Activated naive CD8-positive, alpha-beta T cell treated with anti-CD3 and anti-CD28 coated beads, Interleukin-2, amount 10 ng/mL, durations not matched to agents 7 days and 5 days (primary cell): Measurements from ENCODE around the gene CAMK4. TPM values are rescaled to one million over a fixed set of nuclear protein-coding genes. Genes with fewer than 3 reads are reported as not detected.
"Not testable (repeated sequence)": the region's sequence is repeated elsewhere in the genome, so short reads cannot be mapped to it uniquely, and the experiment has no call there.

Experiments used
- ATAC-seq: fragments of 150-1000 bp; cut with Tn5 transposase; one replicate; pipeline ENCODE4 v1.10.0; 2021; ENCODE audit warnings: low read depth, moderate library complexity
- POLR2A ChIA-PET: fragments of 350-600 bp; sonication (Branson Sonifier 250); formaldehyde crosslinking; loops from one replicate; lab custom pipeline; 2021; ENCODE audit warnings: antibody characterized with exemption; lab: Charles Lee
- DNase-seq: peaks from one replicate; pipeline ENCODE4 v3.0.0; 2021
- H3K27ac Mint-ChIP-seq: one replicate; pipeline ENCODE4 v1.8.0; 2022; ENCODE audit warnings: mild to moderate bottlenecking, mixed read lengths
- H3K27me3 Mint-ChIP-seq: one replicate; pipeline ENCODE4 v1.8.0; 2022; ENCODE audit warnings: mild to moderate bottlenecking, moderate library complexity, mixed read lengths
- H3K36me3 Mint-ChIP-seq: one replicate; pipeline ENCODE4 v1.8.0; 2021; ENCODE audit warnings: mild to moderate bottlenecking, mixed read lengths
- H3K4me1 Mint-ChIP-seq: one replicate; pipeline ENCODE4 v1.8.0; 2021; ENCODE audit warnings: mixed read lengths
- H3K4me3 Mint-ChIP-seq: one replicate; pipeline ENCODE4 v1.8.0; 2022; ENCODE audit warnings: mild to moderate bottlenecking, moderate library complexity, mixed read lengths
- H3K9me3 Mint-ChIP-seq: one replicate; pipeline ENCODE4 v1.8.0; 2021; ENCODE audit warnings: mixed read lengths
- total RNA-seq, 2 experiments: library from RNA; stranded (reverse); gene quantifications; one replicate each; pipeline ENCODE4 v1.2.3, GENCODE V29; 2021

CAMK4 gene
- total RNA-seq, 2 experiments from 2014 or later = 132 to 154 TPM

DNA sequence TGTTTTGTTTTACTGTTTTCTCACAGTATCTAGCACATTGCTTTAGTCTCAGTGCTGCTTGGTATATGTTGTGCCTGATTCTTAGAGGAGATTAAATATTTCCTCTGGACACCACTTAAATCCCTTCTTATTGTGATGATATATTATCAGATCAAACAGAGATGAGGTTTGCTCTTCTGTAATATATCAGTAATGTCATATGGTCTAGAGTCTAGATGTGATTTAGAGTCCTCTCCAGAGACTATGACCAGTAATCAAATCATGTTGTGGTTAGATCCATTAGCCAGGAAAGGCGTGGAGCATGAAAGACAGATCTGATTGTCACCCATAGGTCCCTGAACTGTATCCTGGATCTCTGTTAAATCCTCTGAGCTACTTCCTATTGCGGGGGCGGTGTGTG lies 24.4 kb downstream of the CAMK4 start:
- no peaks in the 10 kb centered on the region for H3K9me3 Mint-ChIP-seq
- POLR2A ChIA-PET = no interaction called here
- ATAC-seq = no peak

DNA sequence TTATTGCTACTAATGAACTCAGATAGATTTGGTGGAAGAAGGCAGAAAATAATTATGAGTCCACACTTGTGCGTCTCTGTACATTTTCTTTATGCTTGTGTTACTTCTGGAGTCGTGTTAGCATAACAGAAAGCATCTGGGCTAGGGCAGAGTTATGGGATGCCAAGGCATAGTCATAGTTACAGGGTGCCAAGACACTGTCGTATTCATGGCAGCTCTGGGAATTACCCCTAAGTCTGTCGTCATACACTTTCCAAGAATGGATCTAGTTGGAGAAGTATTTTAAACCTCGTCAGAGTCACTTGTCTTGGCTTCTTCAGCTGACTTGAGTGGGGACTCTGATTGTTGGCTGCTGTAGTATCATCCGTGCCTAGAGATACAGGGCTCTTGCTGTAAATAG lies 27.7 kb downstream of the CAMK4 start:
- POLR2A ChIA-PET = interaction anchor here (0.9 kb wide), 1 partner anchor 28 kb away, joined by 4 read pairs; the partner anchor contains the start of gene CAMK4

More for the DNA sequence above, 24.4 kb downstream of the CAMK4 start:
- Mint-ChIP-seq H3K4me1 (peaks cover 64% of the 10 kb centered on the region), H3K27ac (peak overlapping the region; percentile 15), H3K36me3 (peaks cover 21% of the 10 kb centered on the region), H3K27me3 (no peaks in the 10 kb centered on the region), H3K4me3 (peak overlapping the region; percentile 26)
- DNase-seq = no peak

DNA sequence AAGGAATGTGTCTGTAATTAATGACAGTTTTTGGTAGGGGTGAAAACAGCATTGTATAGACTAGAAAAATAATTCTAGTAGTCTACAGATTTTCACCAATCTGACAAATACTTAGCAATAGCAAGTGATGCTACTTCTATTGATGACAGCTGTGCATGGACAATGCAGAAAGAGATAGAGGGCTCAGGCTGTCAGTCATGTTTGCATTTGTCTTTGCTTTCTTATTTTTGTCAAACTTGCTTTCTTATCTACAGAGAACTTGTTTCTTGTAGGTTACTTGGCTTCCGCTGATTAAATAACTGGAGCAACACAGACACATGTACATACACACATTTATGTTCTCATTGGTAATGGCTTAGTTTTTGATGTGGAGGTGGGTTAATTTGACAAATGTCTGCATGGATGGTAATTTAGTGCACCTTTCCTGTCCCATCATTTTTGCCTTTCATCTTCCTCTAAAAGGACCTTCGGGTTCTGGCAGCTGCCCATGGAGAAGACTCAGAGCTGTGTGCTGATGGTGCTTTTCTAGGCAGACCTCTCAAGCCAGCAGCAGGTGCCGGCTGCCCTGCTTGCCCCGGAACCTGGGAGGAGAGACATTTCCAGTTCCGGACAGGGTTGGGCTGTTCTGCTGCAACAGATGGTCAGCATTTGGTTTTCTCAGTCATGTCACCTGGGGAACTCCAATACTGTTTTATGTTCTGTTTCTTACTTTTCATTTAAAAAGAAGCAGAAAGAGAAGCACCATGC lies 28.8 kb downstream of the CAMK4 start:
- peak overlapping the region; percentile 65 for H3K27ac Mint-ChIP-seq
- peaks cover 32% of the 10 kb centered on the region for H3K36me3 Mint-ChIP-seq
- H3K9me3 Mint-ChIP-seq = peaks cover 7% of the 10 kb centered on the region
- no peaks in the 10 kb centered on the region for H3K27me3 Mint-ChIP-seq
- ATAC-seq = no peak
- H3K4me1 Mint-ChIP-seq = peaks cover 56% of the 10 kb centered on the region
- no peak for DNase-seq
- peak overlapping the region; percentile 21 for H3K4me3 Mint-ChIP-seq
- POLR2A ChIA-PET = interaction anchor here (0.7 to 0.9 kb wide), 2 partner anchors 16 to 17 kb away, joined by 3 read pairs; no protein-coding TSS in a partner anchor

More for the DNA sequence above, 27.7 kb downstream of the CAMK4 start:
- no peak overlapping the region for H3K27ac Mint-ChIP-seq
- DNase-seq (no peak), ATAC-seq (no peak)
- H3K4me3 Mint-ChIP-seq = no peak overlapping the region
- H3K27me3 Mint-ChIP-seq = no peaks in the 10 kb centered on the region
- peaks cover 59% of the 10 kb centered on the region for H3K4me1 Mint-ChIP-seq
- H3K9me3 Mint-ChIP-seq = peaks cover 2% of the 10 kb centered on the region
- peaks cover 21% of the 10 kb centered on the region for H3K36me3 Mint-ChIP-seq

DNA sequence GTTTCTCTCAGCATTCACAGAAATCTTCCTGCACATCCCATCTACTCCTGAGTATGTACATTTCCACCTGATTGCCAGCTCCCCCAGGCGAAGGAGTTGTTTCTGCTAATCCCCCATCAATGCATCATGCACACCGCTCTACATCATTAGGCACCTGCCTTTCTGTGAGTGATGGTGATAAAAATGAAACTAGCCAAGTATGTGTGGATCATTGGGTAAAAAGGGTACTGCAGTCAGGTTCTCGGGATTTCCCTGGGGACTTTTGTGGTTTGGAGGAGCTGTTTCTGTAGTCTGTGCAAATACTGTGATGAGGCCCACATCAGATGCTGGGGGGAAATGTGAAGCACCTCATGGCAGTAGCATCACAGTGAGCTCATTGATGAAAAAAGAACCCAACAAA lies 30.4 kb downstream of the CAMK4 start:
- Mint-ChIP-seq H3K9me3 (peaks cover 10% of the 10 kb centered on the region), H3K27ac (peak overlapping the region; percentile 75)
- POLR2A ChIA-PET = interaction anchor here (0.8 to 2.5 kb wide), 4 partner anchors 8 to 30 kb away, joined by 3 to 18 read pairs (median 4); partner anchors contain the start of gene CAMK4

DNA sequence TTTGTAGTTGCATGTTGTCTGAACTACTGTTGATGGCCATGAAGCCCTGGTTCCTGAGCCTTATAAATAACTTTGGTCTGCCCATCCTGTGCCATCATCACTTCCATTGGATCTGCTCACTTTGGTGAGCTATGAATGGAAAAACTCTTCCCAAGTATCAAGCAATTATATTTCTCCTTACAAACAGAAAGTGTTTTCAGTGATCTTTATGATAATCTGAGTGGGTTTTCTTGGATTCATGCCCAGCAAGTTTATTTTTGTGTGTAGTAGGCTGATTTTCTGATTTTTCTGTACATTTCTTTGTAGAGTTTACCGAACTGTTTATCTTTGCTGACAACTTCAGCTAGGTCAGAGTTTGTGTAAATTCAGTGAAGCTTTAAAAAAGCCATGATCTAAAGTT lies 31.0 kb downstream of the CAMK4 start:
- Mint-ChIP-seq H3K4me1 (peaks cover 47% of the 10 kb centered on the region), H3K27ac (peak overlapping the region; percentile 62), H3K36me3 (peaks cover 38% of the 10 kb centered on the region), H3K9me3 (peaks cover 10% of the 10 kb centered on the region), H3K27me3 (no peaks in the 10 kb centered on the region), H3K4me3 (peak overlapping the region; percentile 70)
- ATAC-seq = no peak
- POLR2A ChIA-PET = interaction anchor here (0.8 to 2.5 kb wide), 4 partner anchors 9 to 31 kb away, joined by 3 to 18 read pairs (median 4); partner anchors contain the start of gene CAMK4
- DNase-seq = no peak

More for the DNA sequence above, 30.4 kb downstream of the CAMK4 start:
- Mint-ChIP-seq H3K4me3 (peak overlapping the region; percentile 70), H3K4me1 (peaks cover 50% of the 10 kb centered on the region), H3K27me3 (no peaks in the 10 kb centered on the region), H3K36me3 (peaks cover 38% of the 10 kb centered on the region)
- DNase-seq (no peak), ATAC-seq (peak; percentile 75)

DNA sequence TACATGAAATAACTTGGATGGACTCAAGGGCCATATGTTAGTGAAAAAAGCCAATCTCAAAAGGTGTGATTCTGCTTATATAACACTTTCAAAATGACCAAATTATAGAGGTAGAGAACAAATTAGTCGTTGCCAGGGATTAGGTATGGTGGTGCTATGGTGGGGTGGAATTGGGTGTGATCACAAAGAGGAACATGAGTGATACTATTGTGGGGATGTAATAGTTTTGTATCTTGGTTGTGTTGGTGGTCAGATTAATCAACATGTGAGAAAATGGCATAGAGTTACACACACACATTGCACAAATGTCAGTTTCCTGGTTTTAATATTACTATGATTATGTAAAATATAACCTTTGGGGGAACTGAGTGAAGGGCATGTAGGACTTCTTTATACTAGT lies 31.9 kb downstream of the CAMK4 start:
- Mint-ChIP-seq H3K4me3 (no peak overlapping the region), H3K36me3 (peaks cover 31% of the 10 kb centered on the region), H3K4me1 (peaks cover 37% of the 10 kb centered on the region), H3K9me3 (peaks cover 10% of the 10 kb centered on the region), H3K27me3 (no peaks in the 10 kb centered on the region), H3K27ac (peak overlapping the region; percentile 13)
- no peak for ATAC-seq
- POLR2A ChIA-PET = interaction anchor here (2.5 kb wide), 1 partner anchor 32 kb away, joined by 18 read pairs; the partner anchor contains the start of gene CAMK4
- DNase-seq = no peak

GRCh38 chr5:111257610-111258009 lies 33.4 kb downstream of the CAMK4 start:
- H3K4me3 Mint-ChIP-seq, H3K27ac Mint-ChIP-seq, POLR2A ChIA-PET, H3K27me3 Mint-ChIP-seq, ATAC-seq, DNase-seq: not testable (repeated sequence)
- H3K4me1 Mint-ChIP-seq = peaks cover 31% of the 10 kb centered on the region
- H3K36me3 Mint-ChIP-seq = peaks cover 30% of the 10 kb centered on the region
- peaks cover 10% of the 10 kb centered on the region for H3K9me3 Mint-ChIP-seq

DNA sequence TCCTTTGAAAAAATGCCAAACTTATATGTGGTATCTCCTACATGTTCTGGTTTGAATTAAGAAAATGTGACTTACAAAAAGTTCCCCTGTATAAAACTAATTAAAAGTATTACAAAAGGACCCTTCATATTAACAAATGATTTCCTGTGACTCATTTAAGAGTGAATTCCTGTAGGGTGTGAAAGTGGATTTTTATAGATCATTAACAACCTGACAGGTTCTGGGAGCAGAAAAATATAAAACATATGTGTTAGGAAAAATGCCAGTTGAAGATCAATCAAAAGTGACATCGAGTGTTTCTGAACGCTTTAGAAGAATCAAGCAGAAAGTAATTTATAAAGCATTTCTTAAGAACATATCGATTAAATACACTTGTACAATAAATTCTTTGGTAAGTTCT lies 35.5 kb downstream of the CAMK4 start:
- H3K27me3 Mint-ChIP-seq = no peaks in the 10 kb centered on the region
- H3K9me3 Mint-ChIP-seq = peaks cover 16% of the 10 kb centered on the region
- POLR2A ChIA-PET = no interaction called here
- H3K27ac Mint-ChIP-seq = no peak overlapping the region
- ATAC-seq (no peak), DNase-seq (no peak)
- no peak overlapping the region for H3K4me3 Mint-ChIP-seq
- peaks cover 27% of the 10 kb centered on the region for H3K4me1 Mint-ChIP-seq
- peaks cover 46% of the 10 kb centered on the region for H3K36me3 Mint-ChIP-seq

DNA sequence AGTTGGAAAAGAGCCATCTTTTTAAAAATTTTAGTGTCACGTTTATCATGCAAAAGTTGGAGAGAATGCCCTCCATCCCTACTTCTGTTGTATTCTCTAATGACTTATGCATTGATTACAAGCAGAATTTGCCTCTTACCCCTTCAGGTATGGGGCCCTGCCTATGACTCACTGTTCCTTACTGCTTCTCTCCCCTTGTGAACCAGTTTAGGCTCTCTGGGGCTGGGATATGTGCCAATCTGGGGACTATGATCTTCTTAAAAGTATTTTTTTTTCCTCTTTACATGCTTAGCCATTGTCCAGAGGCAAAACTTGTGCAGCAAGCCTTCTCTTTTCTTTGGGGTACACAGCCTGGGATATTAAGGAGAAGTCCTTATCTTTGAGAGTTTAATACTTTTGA lies 37.4 kb downstream of the CAMK4 start:
- Mint-ChIP-seq H3K4me3 (no peak overlapping the region), H3K36me3 (peaks cover 55% of the 10 kb centered on the region), H3K27me3 (no peaks in the 10 kb centered on the region), H3K27ac (no peak overlapping the region), H3K9me3 (peaks cover 23% of the 10 kb centered on the region), H3K4me1 (peaks cover 21% of the 10 kb centered on the region)
- POLR2A ChIA-PET = no interaction called here
- DNase-seq (no peak), ATAC-seq (no peak)

GRCh38 chr5:111262153-111262552 lies 38.0 kb downstream of the CAMK4 start:
- no peak for DNase-seq
- Mint-ChIP-seq H3K4me1 (peaks cover 21% of the 10 kb centered on the region), H3K36me3 (peaks cover 54% of the 10 kb centered on the region), H3K9me3 (peaks cover 23% of the 10 kb centered on the region), H3K27me3 (no peaks in the 10 kb centered on the region), H3K27ac (no peak overlapping the region), H3K4me3 (no peak overlapping the region)
- peak; percentile 54 for ATAC-seq
- POLR2A ChIA-PET = interaction anchor here (0.7 kb wide), 1 partner anchor 14 kb away, joined by 5 read pairs; no protein-coding TSS in a partner anchor

DNA sequence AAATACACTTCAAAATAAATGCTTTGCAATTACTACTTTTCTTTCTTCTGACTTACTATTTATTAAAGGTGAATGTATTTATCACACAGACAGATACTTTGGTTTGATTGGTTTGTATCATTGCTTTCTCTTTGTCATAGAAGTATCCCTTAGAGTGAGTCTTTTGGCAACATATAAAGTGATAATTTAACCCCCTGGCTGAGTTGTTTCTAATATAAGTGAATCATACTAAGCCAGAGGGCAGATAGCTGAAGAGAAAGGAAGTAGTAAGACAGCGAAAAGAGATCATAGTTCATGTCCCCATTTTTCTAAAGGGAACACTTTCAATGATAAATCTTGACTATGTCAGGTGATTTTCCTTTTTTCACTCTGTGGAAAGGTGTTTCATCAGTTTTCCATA lies 38.6 kb downstream of the CAMK4 start:
- POLR2A ChIA-PET = no interaction called here
- peaks cover 50% of the 10 kb centered on the region for H3K36me3 Mint-ChIP-seq

DNA sequence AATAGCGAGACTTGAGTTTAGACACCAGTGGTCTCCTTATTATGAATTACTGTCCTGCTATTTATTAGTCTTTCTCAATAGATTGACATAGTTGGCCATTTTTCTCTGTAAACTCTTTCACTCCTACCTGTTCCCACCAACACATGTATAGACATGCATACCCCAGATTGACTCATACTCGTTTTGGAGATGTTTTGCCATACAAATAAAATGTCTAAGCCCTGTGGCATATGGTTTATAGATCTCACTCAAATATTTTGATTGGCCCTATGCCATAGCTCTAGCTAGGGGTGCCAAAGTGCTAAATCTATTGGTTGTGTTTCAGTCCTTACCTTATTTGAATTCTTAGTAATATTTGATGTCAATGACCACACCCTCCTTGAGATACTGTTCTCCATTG lies 42.3 kb downstream of the CAMK4 start:
- Mint-ChIP-seq H3K9me3 (peaks cover 32% of the 10 kb centered on the region), H3K4me3 (no peak overlapping the region), H3K36me3 (peaks cover 73% of the 10 kb centered on the region), H3K27ac (no peak overlapping the region), H3K4me1 (peaks cover 24% of the 10 kb centered on the region), H3K27me3 (no peaks in the 10 kb centered on the region)
- POLR2A ChIA-PET = no interaction called here
- ATAC-seq (no peak), DNase-seq (no peak)

More for the DNA sequence above, 38.6 kb downstream of the CAMK4 start:
- peaks cover 21% of the 10 kb centered on the region for H3K4me1 Mint-ChIP-seq
- H3K4me3 Mint-ChIP-seq = no peak overlapping the region
- H3K9me3 Mint-ChIP-seq = peaks cover 21% of the 10 kb centered on the region
- no peak overlapping the region for H3K27ac Mint-ChIP-seq
- no peak for ATAC-seq
- DNase-seq = no peak
- no peaks in the 10 kb centered on the region for H3K27me3 Mint-ChIP-seq

DNA sequence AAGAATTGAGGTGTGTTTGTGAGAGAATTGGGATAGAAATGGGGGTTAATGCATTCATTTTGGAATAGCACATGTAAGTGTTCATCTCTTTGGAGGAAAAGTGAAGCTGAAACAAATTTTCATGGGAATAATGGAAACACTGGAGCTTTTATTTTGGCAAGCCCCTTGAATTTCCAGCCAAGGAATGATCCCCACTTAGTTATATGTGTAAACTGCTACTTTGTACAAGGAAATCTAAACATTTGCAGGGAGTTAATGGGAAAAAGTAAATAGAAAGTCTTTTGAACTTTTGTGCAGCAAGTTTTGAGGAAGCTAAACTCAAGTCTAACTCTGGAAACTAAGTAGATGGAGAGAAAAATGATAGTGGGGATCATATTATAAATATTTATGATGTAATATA lies 44.1 kb downstream of the CAMK4 start:
- no peak for DNase-seq
- Mint-ChIP-seq H3K27ac (no peak overlapping the region), H3K27me3 (no peaks in the 10 kb centered on the region), H3K36me3 (peaks cover 74% of the 10 kb centered on the region), H3K4me1 (peaks cover 24% of the 10 kb centered on the region), H3K9me3 (peaks cover 32% of the 10 kb centered on the region), H3K4me3 (no peak overlapping the region)
- no peak for ATAC-seq
- POLR2A ChIA-PET = interaction anchor here (1.0 kb wide), 1 partner anchor 42 kb away, joined by 3 read pairs; no protein-coding TSS in a partner anchor
